H1 (cell line): ENCODE data around the gene MYO15B. TPM values are rescaled to one million over a fixed set of nuclear protein-coding genes. Genes with fewer than 3 reads are reported as not detected.

Experiments
- CTCF ChIA-PET: fragments of 300-600 bp; sonication (Branson Sonifier 250); formaldehyde crosslinking; loops from one replicate; lab custom pipeline; 2021; ENCODE audit not compliant: partially characterized antibody; lab: Charles Lee
- POLR2A ChIA-PET: fragments of 300-600 bp; sonication (Branson Sonifier 250); formaldehyde crosslinking; loops from one replicate; lab custom pipeline; 2021; ENCODE audit warnings: inconsistent platforms; ENCODE audit not compliant: partially characterized antibody; lab: Charles Lee
- DNase-seq, 2 experiments: peaks; one replicate each; pipeline versions ENCODE4 v3.0.0 to v3.0.0-alpha.2; 2010 to 2022; ENCODE audit warnings: low spot score in 2 of 2, low read depth in 1 of 2, mixed read lengths in 1 of 2
- FAIRE-seq: peaks from 2 replicates; lab custom pipeline; 2011; peaks lifted over from hg19 to GRCh38; lab: Jason Lieb, UNC
- H2AFZ ChIP-seq: 2 replicates; pipeline ENCODE4 v1.8.1; 2012; ENCODE audit warnings: low read length, inconsistent platforms
- H2AK5ac ChIP-seq: 2 replicates; pipeline ENCODE4 v1.6.1; 2013; ENCODE audit warnings: low read depth, low read length
- H2BK120ac ChIP-seq: replicated peaks from 2 replicates; pipeline ENCODE3; 2013; ENCODE audit warnings: low read depth, low read length, inconsistent platforms
- H2BK12ac ChIP-seq: 2 replicates; pipeline ENCODE4 v1.6.1; 2013; ENCODE audit warnings: low read depth, low read length
- H2BK15ac ChIP-seq: 2 replicates; pipeline ENCODE4 v1.6.1; 2013; ENCODE audit warnings: low read length
- H2BK20ac ChIP-seq: 2 replicates; pipeline ENCODE4 v1.6.1; 2013; ENCODE audit warnings: low read length
- H2BK5ac ChIP-seq: 2 replicates; pipeline ENCODE4 v1.6.1; 2013; ENCODE audit warnings: low read depth, low read length
- H3K14ac ChIP-seq: 2 replicates; pipeline ENCODE4 v1.6.1; 2013; ENCODE audit warnings: inconsistent platforms; ENCODE audit not compliant: insufficient read length
- H3K18ac ChIP-seq: 2 replicates; pipeline ENCODE4 v1.6.1; 2013; ENCODE audit warnings: low read length; ENCODE audit errors: extremely low read depth
- H3K23ac ChIP-seq: 2 replicates; pipeline ENCODE4 v1.6.1; 2013; ENCODE audit warnings: inconsistent platforms; ENCODE audit not compliant: insufficient read length
- H3K23me2 ChIP-seq: 2 replicates; pipeline ENCODE4 v1.6.1; 2013; ENCODE audit warnings: low read depth, low read length
- H3K27ac ChIP-seq: 2 replicates; pipeline ENCODE4 v1.6.1; 2011; ENCODE audit warnings: low read depth, low read length, inconsistent platforms
- H3K27me3 ChIP-seq, 4 experiments: replicated peaks in 1 of 4; 1 replicate in 1 of 4; 2 replicates in 3 of 4; pipeline versions ENCODE4 v1.6.1 to v1.8.1; 2011 to 2013; ENCODE audit warnings: low read length in 3 of 4, mild to moderate bottlenecking in 3 of 4, inconsistent platforms in 2 of 4, mixed read lengths in 2 of 4, moderate library complexity in 1 of 4; ENCODE audit not compliant: control insufficient read depth in 3 of 4, insufficient read depth in 3 of 4; ENCODE audit errors: extremely low read depth in 1 of 4
- H3K36me3 ChIP-seq, 4 experiments: 2 replicates each; pipeline versions ENCODE4 v1.6.1 to v1.8.1; 2011 to 2013; ENCODE audit warnings: mild to moderate bottlenecking in 4 of 4, low read length in 3 of 4, moderate library complexity in 2 of 4, control low read depth in 1 of 4, inconsistent platforms in 1 of 4; ENCODE audit not compliant: insufficient read depth in 4 of 4, control insufficient read depth in 2 of 4
- H3K4ac ChIP-seq: replicated peaks from 2 replicates; pipeline ENCODE3; 2013; ENCODE audit warnings: low read length, low read depth, mixed read lengths, inconsistent platforms; ENCODE audit not compliant: insufficient read length
- H3K4me1 ChIP-seq, 4 experiments: replicated peaks in 1 of 4; 1 replicate in 1 of 4; 2 replicates in 3 of 4; pipeline versions ENCODE4 v1.6.1 to v1.8.1; 2011 to 2013; ENCODE audit warnings: low read length in 3 of 4, inconsistent platforms in 2 of 4, mixed read lengths in 1 of 4; ENCODE audit not compliant: insufficient read depth in 4 of 4, control insufficient read depth in 3 of 4
- H3K4me2 ChIP-seq, 2 experiments: 2 replicates each; pipeline versions ENCODE4 v1.6.1 to v1.8.1; 2011 to 2013; ENCODE audit warnings: low read depth in 2 of 2, low read length in 2 of 2, control low read depth in 1 of 2, inconsistent platforms in 1 of 2, mild to moderate bottlenecking in 1 of 2; ENCODE audit not compliant: insufficient read depth in 1 of 2
- H3K4me3 ChIP-seq, 4 experiments: fragments of 200-600, 300-600 bp in 1 of 4; sonication (generic), shearing (Covaris generic), sonication (Bioruptor Twin) in 1 of 4; 2 replicates each; pipeline versions ENCODE4 v1.5.1 to v1.8.1; 2011 to 2016; ENCODE audit warnings: low read length in 4 of 4, low read depth in 3 of 4, control low read depth in 2 of 4, inconsistent platforms in 2 of 4, mild to moderate bottlenecking in 2 of 4, mixed read lengths in 1 of 4, moderate library complexity in 1 of 4; ENCODE audit not compliant: insufficient read depth in 2 of 4; ENCODE audit errors: extremely low read depth in 1 of 4
- H3K56ac ChIP-seq: replicated peaks from 2 replicates; pipeline ENCODE3; 2013; ENCODE audit warnings: low read depth, mild to moderate bottlenecking, mixed read lengths, low read length, inconsistent platforms; ENCODE audit not compliant: insufficient read length
- H3K79me1 ChIP-seq: 2 replicates; pipeline ENCODE4 v1.6.1; 2013; ENCODE audit warnings: low read depth, low read length, control low read depth
- H3K79me2 ChIP-seq, 2 experiments: 2 replicates each; pipeline versions ENCODE4 v1.6.1 to v1.8.1; 2012 to 2013; ENCODE audit warnings: low read length in 2 of 2, mild to moderate bottlenecking in 2 of 2, inconsistent platforms in 1 of 2; ENCODE audit not compliant: insufficient read depth in 2 of 2, control insufficient read depth in 1 of 2
- H3K9ac ChIP-seq, 4 experiments: replicated peaks in 1 of 4; 1 replicate in 1 of 4; 2 replicates in 3 of 4; pipeline versions ENCODE4 v1.6.1 to v1.8.1; 2011 to 2013; ENCODE audit warnings: low read depth in 3 of 4, low read length in 3 of 4, control low read depth in 2 of 4, mild to moderate bottlenecking in 2 of 4, moderate library complexity in 2 of 4, inconsistent platforms in 1 of 4; ENCODE audit errors: extremely low read depth in 1 of 4
- H3K9me3 ChIP-seq, 2 experiments: 2 replicates each; pipeline versions ENCODE4 v1.6.1 to v1.8.1; 2012 to 2013; ENCODE audit warnings: mild to moderate bottlenecking in 2 of 2, moderate library complexity in 2 of 2, control low read depth in 1 of 2, inconsistent platforms in 1 of 2, low read depth in 1 of 2, low read length in 1 of 2, mixed read lengths in 1 of 2; ENCODE audit not compliant: insufficient read depth in 2 of 2
- H4K20me1 ChIP-seq, 2 experiments: replicated peaks in 1 of 2; 2 replicates each; pipeline versions ENCODE3 to v1.8.1; 2011 to 2013; ENCODE audit warnings: inconsistent platforms in 2 of 2, low read length in 2 of 2, mild to moderate bottlenecking in 1 of 2; ENCODE audit not compliant: insufficient read depth in 2 of 2, control insufficient read depth in 1 of 2
- H4K5ac ChIP-seq: 2 replicates; pipeline ENCODE4 v1.6.1; 2013; ENCODE audit warnings: low read length, low read depth, mixed read lengths, inconsistent platforms; ENCODE audit not compliant: insufficient read length
- H4K8ac ChIP-seq: 2 replicates; pipeline ENCODE4 v1.8.0; 2013; ENCODE audit warnings: mild to moderate bottlenecking, moderate library complexity, low read length, inconsistent platforms; ENCODE audit not compliant: insufficient read depth; ENCODE audit errors: extremely low read depth
- H4K91ac ChIP-seq: replicated peaks from 2 replicates; pipeline ENCODE3; 2013; ENCODE audit warnings: low read length, mixed read lengths, inconsistent platforms; ENCODE audit not compliant: insufficient read length
- WGBS, 2 experiments: shearing (Covaris generic) in 1 of 2; methylation state at CpG; one replicate each; pipeline versions ENCODE4 v1.1.6 to v1.1.7; 2013 to 2015; ENCODE audit warnings: low lambda C conversion rate in 2 of 2, mixed read lengths in 2 of 2, inconsistent platforms in 1 of 2, low coverage in 1 of 2, missing lambda C conversion rate in 1 of 2; ENCODE audit not compliant: insufficient replicate concordance in 2 of 2, insufficient coverage in 1 of 2, insufficient read length in 1 of 2; ENCODE audit errors: extremely low coverage in 1 of 2, missing lambda C conversion rate in 1 of 2; 5-methylcytosine and 5-hydroxymethylcytosine counted together
- polyA plus RNA-seq, 7 experiments: library from polyadenylated mRNA; depleted of rRNA in 3 of 7; stranded (reverse) in 5 of 7; unstranded in 2 of 7; fragments of >200 nt in 5 of 7; fragments of 200-250 nt in 2 of 7; gene quantifications; 1 replicate in 5 of 7; 2 replicates in 1 of 7; 4 replicates in 1 of 7; pipeline versions ENCODE4 v1.2.1 to v1.2.3, GENCODE V29; 2011 to 2013; ENCODE audit warnings: missing spikeins in 2 of 7, mixed read lengths in 2 of 7
- total RNA-seq: library from RNA; stranded (reverse); fragmentation: NEBNext Ultra II Directional; extraction: Animal tissue kit (Norgen Biotek cat#: 25700); gene quantifications from 2 replicates; pipeline ENCODE4 v1.2.1, GENCODE V29; 2021

The MYO15B gene
- total and polyA plus RNA-seq, 2 of the 8 experiments (the other 6 are each of a cell fraction or from before 2014, with no cell fraction given) = 7.1 to 11.2 TPM

GRCh38 chr17:75601057-75601987 lies 13.7 kb downstream of the MYO15B start:
- Histone ChIP-seq H2BK20ac (no peak overlapping the region), H3K4me2 (no peak overlapping the region), H3K36me3 (no peaks in the 10 kb centered on the region), H3K4me1 (no peaks in the 10 kb centered on the region; a peak in 1 of 7 replicates), H3K4ac (no peak overlapping the region), H3K23ac (no peak overlapping the region), H3K4me3 (no peak overlapping the region), H2BK120ac (no peak overlapping the region), H4K5ac (no peak overlapping the region), H3K9me3 (no peaks in the 10 kb centered on the region), H2BK12ac (no peak overlapping the region), H2BK15ac (no peak overlapping the region), H4K20me1 (peaks cover 0 to 2% of the 10 kb centered on the region in 2 experiments), H4K8ac (no peak overlapping the region), H3K27me3 (no peaks in the 10 kb centered on the region), H2AK5ac (no peak overlapping the region), H3K18ac (no peak overlapping the region), H3K9ac (no peak overlapping the region), H3K14ac (no peak overlapping the region), H3K79me1 (no peaks in the 10 kb centered on the region), H3K23me2 (no peaks in the 10 kb centered on the region), H2BK5ac (peak overlapping the region; percentile 1; the same call in 1 of the 2 replicates), H2AFZ (no peak overlapping the region), H3K79me2 (no peaks in the 10 kb centered on the region), H4K91ac (no peak overlapping the region), H3K56ac (no peak overlapping the region), H3K27ac (no peak overlapping the region)
- WGBS, 2 experiments = 68% methylated on average over 28 of the region's 28 CpGs; no CpG with 5 or more reads in 1 of the 2 experiments
- FAIRE-seq (peak; percentile 88), DNase-seq (peak; percentile 47 to 97)
- POLR2A ChIA-PET = interaction anchor here (0.7 to 3.7 kb wide), 8 partner anchors 11 to 179 kb away, joined by 3 to 19 read pairs (median 4); partner anchors contain the start of genes LLGL2, RECQL5 and SAP30BP
- CTCF ChIA-PET = interaction anchor here (0.5 to 59.2 kb wide), 49 partner anchors 10 to 678 kb away, joined by 3 to 2200 read pairs (median 4); partner anchors contain the start of genes MYO15B, RECQL5, SAP30BP and SMIM5
